ENCODE results near the gene CBFA2T3. TPM values are rescaled to one million over a fixed set of nuclear protein-coding genes. Genes with fewer than 3 reads are reported as not detected.

CBFA2T3 gene
- total RNA-seq, 1 experiment from 2014 or later: 2.9 TPM

- Histone ChIP-seq H2BK15ac (ENCODE audit: low read depth, low read length) (no peak overlapping the region), H4K8ac (replicated peaks; ENCODE audit: insufficient read length, low read depth, low read length) (no peak overlapping the region), H3K79me2 (ENCODE audit: insufficient read depth, low read length) (no peaks in the 10 kb centered on the region), H3K9ac (ENCODE audit: extremely low read depth, insufficient read length, low read length) (no peak overlapping the region), H2AFZ (ENCODE audit: low read length) (no peak overlapping the region), H4K5ac (ENCODE audit: insufficient read length, low read depth, low read length) (no peak overlapping the region), H3K27ac (ENCODE audit: insufficient read length, low read depth, low read length) (no peak overlapping the region), H4K20me1 (ENCODE audit: control insufficient read depth, insufficient read depth, insufficient read length) (no peaks in the 10 kb centered on the region), H3K23ac (ENCODE audit: insufficient read length, low read depth, low read length) (no peak overlapping the region), H2BK20ac (ENCODE audit: low read depth, low read length, poor library complexity, severe bottlenecking) (no peak overlapping the region), H2AK5ac (ENCODE audit: insufficient read length, low read length) (no peak overlapping the region), H4K91ac (ENCODE audit: insufficient read length, low read depth, low read length) (no peak overlapping the region), H3K56ac (ENCODE audit: insufficient read length, low read depth, low read length) (no peak overlapping the region), H3K18ac (ENCODE audit: insufficient read length, low read depth, low read length) (no peak overlapping the region), H3K9me3 (ENCODE audit: control insufficient read depth, low read depth, low read length) (no peaks in the 10 kb centered on the region), H3K4me2 (ENCODE audit: insufficient read depth, insufficient read length, low read length) (no peak overlapping the region), H3K79me1 (ENCODE audit: insufficient read depth, low read depth, low read length, poor library complexity, severe bottlenecking) (no peaks in the 10 kb centered on the region), H2BK5ac (ENCODE audit: insufficient read length, low read length) (no peak overlapping the region), H3K27me3 (ENCODE audit: insufficient read depth, low read length) (no peaks in the 10 kb centered on the region), H3K23me2 (ENCODE audit: insufficient read length, low read depth, low read length, poor library complexity, severe bottlenecking) (no peaks in the 10 kb centered on the region), H3K14ac (ENCODE audit: insufficient read depth, low read length) (no peak overlapping the region), H2BK120ac (ENCODE audit: low read depth, low read length, poor library complexity, severe bottlenecking) (no peak overlapping the region), H3K4ac (ENCODE audit: low read depth, low read length) (no peak overlapping the region), H3T11ph (ENCODE audit: low read length) (no peak overlapping the region), H3K4me1 (ENCODE audit: insufficient read depth, low read length) (no peaks in the 10 kb centered on the region), H2BK12ac (ENCODE audit: insufficient read length, low read depth, low read length) (no peak overlapping the region)
- no peak overlapping the region for H3K4me3 Mint-ChIP-seq
- no peak for TF ChIP-seq CTCF (conservative IDR thresholded peaks at IDR 0.05)
- DNase-seq: no peak
- no peaks in the 10 kb centered on the region for H3K4me1 Mint-ChIP-seq
- H3K27ac Mint-ChIP-seq: no peak overlapping the region
- peaks cover 16% of the 10 kb centered on the region for H3K27me3 Mint-ChIP-seq (ENCODE audit: low read depth)
- H3K36me3 Mint-ChIP-seq (ENCODE audit: insufficient read depth in 1 of 3, low read depth in 3 of 3): no peaks in the 10 kb centered on the region
- no CpG with 5 or more reads among the region's 9 CpGs for WGBS (ENCODE audit: extremely low coverage, insufficient read length, low lambda C conversion rate)
- peaks cover 0 to 2% of the 10 kb centered on the region in 2 experiments; a peak in 3 of 5 replicates for H3K9me3 Mint-ChIP-seq
Measured at GRCh38 chr16:88961011-88961410, 16.0 kb downstream of the CBFA2T3 start.

Measured in H9 (cell line).